HepG2 (cell line): Measurements from ENCODE around the gene APOC4. TPM values are rescaled to one million over a fixed set of nuclear protein-coding genes. Genes with fewer than 3 reads are reported as not detected.

Source experiments
- AGO2 ChIP-seq: fragments of 200-400 bp; formaldehyde crosslinking; optimal IDR thresholded peaks from 2 replicates; pipeline ENCODE3; 2017; ENCODE audit warnings: mild to moderate bottlenecking, low read depth, low read length, moderate library complexity
- AHDC1 ChIP-seq: sonication (generic); formaldehyde crosslinking; IDR thresholded peaks from 2 replicates; pipeline ENCODE4 v1.5.1; 2020; ENCODE audit warnings: mild to moderate bottlenecking, missing genetic modification reagents, borderline replicate concordance
- CENPT ChIP-seq: sonication (generic); formaldehyde crosslinking; IDR thresholded peaks from 2 replicates; pipeline ENCODE4 v1.8.0; 2022; ENCODE audit warnings: low read depth, mild to moderate bottlenecking, moderate library complexity, missing genetic modification reagents
- ELF3 ChIP-seq: IDR thresholded peaks from 2 replicates; pipeline ENCODE4 v1.6.1; 2016; ENCODE audit warnings: missing genetic modification reagents, missing compliant biosample characterization
- HNRNPL ChIP-seq: fragments of 200-400 bp; formaldehyde crosslinking; IDR thresholded peaks from 2 replicates; pipeline ENCODE4 v1.6.1; 2017; ENCODE audit warnings: mild to moderate bottlenecking, low read depth, low read length
- HOXA3 ChIP-seq: sonication (generic); formaldehyde crosslinking; IDR thresholded peaks from 2 replicates; pipeline ENCODE4 v1.5.0; 2020; ENCODE audit warnings: missing genetic modification reagents
- NONO ChIP-seq, 2 experiments: fragments of 450-650 bp in 1 of 2; sonication (generic) in 1 of 2; formaldehyde crosslinking in 1 of 2; IDR thresholded peaks in 1 of 2; conservative IDR thresholded peaks in 1 of 2; 2 replicates each; pipeline versions ENCODE4 v1.6.1 to v1.8.0; 2017 to 2022; ENCODE audit warnings: mild to moderate bottlenecking in 1 of 2, missing genetic modification reagents in 1 of 2, moderate library complexity in 1 of 2
- RORA ChIP-seq: sonication (generic); formaldehyde crosslinking; IDR thresholded peaks from 2 replicates; pipeline ENCODE4 v1.5.0; 2020; ENCODE audit warnings: mild to moderate bottlenecking, missing genetic modification reagents, moderate library complexity
- SMC3 ChIP-seq: IDR thresholded peaks from 2 replicates; pipeline ENCODE4 v1.6.1; 2011; ENCODE audit warnings: low read length, improper control_type of control experiment
- SP4 ChIP-seq: sonication (generic); formaldehyde crosslinking; IDR thresholded peaks from 2 replicates; pipeline ENCODE4 v1.8.1; 2023; ENCODE audit warnings: mild to moderate bottlenecking, missing genetic modification reagents
- TERF1 ChIP-seq: sonication (generic); formaldehyde crosslinking; IDR thresholded peaks from 2 replicates; pipeline ENCODE4 v1.8.0; 2022; ENCODE audit warnings: mild to moderate bottlenecking, missing genetic modification reagents, moderate library complexity
- ZFP36L1 ChIP-seq: sonication (generic); formaldehyde crosslinking; IDR thresholded peaks from 2 replicates; pipeline ENCODE4 v1.8.0; 2022; ENCODE audit warnings: mild to moderate bottlenecking, missing genetic modification reagents, moderate library complexity
- ZNF275 ChIP-seq: sonication (generic); formaldehyde crosslinking; IDR thresholded peaks from 2 replicates; pipeline ENCODE4 v1.8.0; 2022; ENCODE audit warnings: missing genetic modification reagents, mild to moderate bottlenecking, inconsistent platforms, borderline replicate concordance
- ZNF687 ChIP-seq: sonication (generic); formaldehyde crosslinking; IDR thresholded peaks from 2 replicates; pipeline ENCODE4 v1.5.1; 2020; ENCODE audit warnings: mild to moderate bottlenecking, missing genetic modification reagents, moderate library complexity
- polyA plus RNA-seq, 8 experiments: library from polyadenylated mRNA; depleted of rRNA in 3 of 8; stranded (reverse) in 7 of 8; unstranded in 1 of 8; fragments of >200 nt; fragmentation: Illumina TruSeq in 4 of 8; extraction: Trizol in 4 of 8; gene quantifications; 2 replicates each; pipeline versions ENCODE4 v1.2.1 to v1.2.3, GENCODE V29; 2011 to 2016; ENCODE audit warnings: low read depth in 4 of 8, missing spikeins in 1 of 8, mixed read lengths in 1 of 8; ENCODE audit not compliant: insufficient read depth in 1 of 8
- total RNA-seq, 5 experiments: library from RNA; depleted of rRNA; stranded (reverse); fragments of >200 nt; fragmentation: Illumina TruSeq; extraction: Trizol; gene quantifications; 2 replicates each; pipeline ENCODE4 v1.2.3, GENCODE V29; 2016; ENCODE audit warnings: low read depth in 1 of 5

Gene APOC4
- total and polyA plus RNA-seq, 2 of the 13 experiments (the other 11 are each of a cell fraction or from before 2014, with no cell fraction given) = 0.46 TPM; not detected in 1

- TF ChIP-seq AHDC1 (CRISPR knock-in tag) = no peak
- TF ChIP-seq NONO (IDR thresholded peaks at IDR 0.05) = no peak
- TF ChIP-seq NONO (CRISPR knock-in tag; conservative IDR thresholded peaks at IDR 0.05) = peak; percentile 27; the same call in 1 of the 2 replicates
- peak; percentile 35; the same call in 1 of the 2 replicates for TF ChIP-seq HOXA3 (CRISPR knock-in tag)
- peak; percentile 92 for TF ChIP-seq HNRNPL
- no peak for TF ChIP-seq CENPT (CRISPR knock-in tag)
- TF ChIP-seq ZNF275 = no peak
- no peak for TF ChIP-seq ZFP36L1
- 0 out of 2 replicates have a peak, but pooled peaks have one; percentile 49 for TF ChIP-seq SP4 (CRISPR knock-in tag)
- TF ChIP-seq ZNF687 (CRISPR knock-in tag) = peak; percentile 64
- 0 out of 2 replicates have a peak, but pooled peaks have one; percentile 8 for TF ChIP-seq ELF3
- TF ChIP-seq RORA (CRISPR knock-in tag) = 0 out of 2 replicates have a peak, but pooled peaks have one; percentile 1
- TF ChIP-seq AGO2 = peak; percentile 90
- peak; percentile 93 for TF ChIP-seq SMC3
- no peak for TF ChIP-seq TERF1
These were observed 9.4 kb downstream of the APOC4 start (continued) for GRCh38 chr19:44951179-44952159.
